ENCODE results near the gene ACOX3.
"Not testable (repeated sequence)": the region's sequence is repeated elsewhere in the genome, so short reads cannot be mapped to it uniquely, and the experiment has no call there.

Gene ACOX3

GRCh38 chr4:8440492-8441311, at the start of gene ACOX3, which contains the start of gene TRMT44:
TSS of gene ACOX3 (minus strand) at chr4:8440723. CDS start at chr4:8416521, 24,202 bp downstream.
TSS of gene TRMT44 (plus strand) at chr4:8440777. CDS start at chr4:8440823, 46 bp downstream.
- DNase-seq = peak; percentile 90 to 93

GRCh38 chr4:8488791-8489369, 48.4 kb upstream of the ACOX3 start:
- no peak for DNase-seq

DNA sequence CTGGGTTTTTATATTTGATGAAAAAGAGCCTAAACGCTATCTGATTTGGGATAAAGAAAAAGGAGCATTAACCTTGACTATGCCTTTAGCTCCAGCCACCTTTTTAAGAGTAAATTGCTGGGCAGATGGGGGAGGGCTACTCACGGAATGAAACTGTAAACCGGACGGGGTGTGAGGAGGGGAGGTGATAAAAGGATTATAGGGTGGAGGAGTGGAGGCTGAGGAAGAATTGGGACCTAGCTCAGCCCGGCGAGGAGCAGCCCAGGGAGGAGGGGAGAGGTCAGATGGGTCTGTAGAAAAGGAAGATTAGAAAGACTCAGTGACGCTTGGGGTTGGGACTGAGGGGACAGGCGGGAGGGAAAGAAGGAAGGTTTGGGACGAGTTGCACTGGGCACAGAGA, 46.1 kb upstream of the ACOX3 start:
- not testable (repeated sequence) for DNase-seq

- no peak for DNase-seq
Observed at GRCh38 chr4:8480221-8480620, 39.7 kb upstream of the ACOX3 start.

GRCh38 chr4:8478801-8479744, 38.5 kb upstream of the ACOX3 start:
- DNase-seq = no peak

DNA sequence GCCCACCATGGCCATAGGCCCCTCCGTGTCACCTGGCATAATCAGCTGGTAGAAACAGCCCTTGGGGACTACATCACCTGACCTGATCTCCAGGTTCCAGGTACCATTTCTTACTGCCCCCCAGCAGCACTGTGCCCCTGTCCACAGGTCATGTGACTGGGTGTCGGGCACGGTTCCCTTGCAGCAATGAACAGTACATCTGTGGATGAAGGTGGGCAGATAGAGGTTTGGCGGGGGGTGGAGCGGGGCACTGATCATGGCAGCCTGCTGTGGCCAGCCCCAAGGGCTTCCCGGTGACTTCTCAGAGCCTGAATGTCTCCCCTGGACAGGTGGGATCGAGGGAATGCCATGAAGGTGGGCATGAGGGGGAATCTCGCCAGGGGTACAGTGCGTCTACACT, 37.8 kb upstream of the ACOX3 start:
- DNase-seq = no peak

GRCh38 chr4:8477676-8478075, 37.2 kb upstream of the ACOX3 start:
- DNase-seq = no peak

GRCh38 chr4:8477095-8477635, 36.6 kb upstream of the ACOX3 start:
- no peak for DNase-seq

- DNase-seq = no peak
Observed at GRCh38 chr4:8475751-8476575, 35.4 kb upstream of the ACOX3 start.

GRCh38 chr4:8474856-8475255, 34.3 kb upstream of the ACOX3 start:
- DNase-seq = no peak

- DNase-seq = no peak
Observed at GRCh38 chr4:8473920-8474590, 33.5 kb upstream of the ACOX3 start.

GRCh38 chr4:8473198-8473919, 32.8 kb upstream of the ACOX3 start:
- no peak for DNase-seq

GRCh38 chr4:8472689-8473197, 32.2 kb upstream of the ACOX3 start:
- DNase-seq = no peak

- DNase-seq = no peak
Observed at GRCh38 chr4:8472158-8472688, 31.7 kb upstream of the ACOX3 start.

DNA sequence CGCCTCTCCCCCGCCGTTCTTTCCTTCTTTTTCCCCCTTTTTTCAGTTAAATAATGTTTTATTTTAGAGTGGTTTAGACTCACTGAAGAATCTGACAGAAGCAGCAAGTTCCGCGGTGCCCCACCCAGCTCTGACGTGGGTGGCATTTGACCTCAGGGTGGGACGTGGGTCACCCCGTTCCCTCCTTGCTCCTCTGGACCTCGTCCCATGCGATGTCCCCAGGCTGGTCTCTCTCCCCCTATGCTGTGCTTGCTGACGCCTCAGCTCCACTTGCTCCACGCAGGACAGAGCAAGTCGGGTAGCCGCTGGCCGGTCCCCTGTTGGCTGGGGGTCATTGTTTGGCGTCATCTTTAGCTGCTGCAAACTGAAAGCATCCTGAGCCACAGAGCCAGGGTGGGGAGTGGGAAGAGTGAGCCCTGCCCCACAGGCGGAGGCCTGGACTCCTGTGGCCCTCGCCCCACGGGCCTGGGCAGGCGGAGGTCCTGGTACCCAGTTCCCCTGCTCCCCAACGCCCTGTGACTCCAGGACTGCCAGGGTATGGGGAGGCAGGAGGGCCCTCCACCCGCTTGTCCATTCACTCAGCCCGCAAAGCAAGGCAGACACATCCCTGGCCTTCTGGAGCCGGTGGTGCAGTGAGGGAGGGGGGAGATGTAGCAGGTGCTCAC, 30.8 kb upstream of the ACOX3 start:
- DNase-seq = no peak

GRCh38 chr4:8470451-8471024, 30.0 kb upstream of the ACOX3 start:
- DNase-seq = no peak

- DNase-seq = no peak
Observed at GRCh38 chr4:8469550-8469949, 29.0 kb upstream of the ACOX3 start.

DNA sequence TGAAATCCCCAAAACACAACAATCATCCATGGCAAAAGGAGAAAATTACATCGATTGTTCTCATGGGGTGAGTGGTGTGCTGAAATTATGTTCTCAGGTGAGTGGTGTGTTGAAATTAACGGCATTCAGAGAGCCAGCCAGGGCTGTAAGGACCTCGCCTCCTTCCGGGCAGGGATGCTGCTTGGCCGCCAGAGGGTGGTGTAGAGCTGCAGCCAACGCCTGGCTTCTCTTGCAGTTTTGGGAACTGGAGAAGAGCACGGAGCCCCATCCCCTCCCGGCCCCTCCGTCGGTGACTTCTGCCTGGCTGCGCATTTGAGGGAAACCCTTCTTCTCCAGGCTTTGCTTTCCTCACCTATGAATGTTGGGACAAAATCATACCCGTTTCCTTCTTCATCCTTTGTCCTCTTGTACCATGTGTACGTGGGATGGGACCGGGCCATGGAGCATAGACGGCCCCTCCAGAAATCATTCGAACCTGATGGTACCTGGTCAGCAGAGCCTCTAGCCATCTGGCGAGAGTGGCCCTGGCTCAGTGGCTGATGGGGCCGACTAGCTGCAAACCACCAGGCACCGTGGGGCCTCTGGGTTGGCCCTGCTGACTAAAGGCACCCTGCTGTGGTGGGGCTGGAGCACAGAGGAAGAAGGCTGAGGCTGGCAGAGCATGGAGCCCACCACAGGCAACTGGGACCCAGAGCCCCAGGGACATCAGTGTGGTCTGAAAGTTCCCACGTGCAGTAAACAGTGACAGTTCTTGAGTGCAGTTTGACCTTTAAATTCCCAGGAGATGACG, 28.4 kb upstream of the ACOX3 start:
- peak; percentile 44 to 49 for DNase-seq
